Measurements from ENCODE around the gene PDK1.
"Not testable (repeated sequence)": the region's sequence is repeated elsewhere in the genome, so short reads cannot be mapped to it uniquely, and the experiment has no call there.

The PDK1 gene

DNA sequence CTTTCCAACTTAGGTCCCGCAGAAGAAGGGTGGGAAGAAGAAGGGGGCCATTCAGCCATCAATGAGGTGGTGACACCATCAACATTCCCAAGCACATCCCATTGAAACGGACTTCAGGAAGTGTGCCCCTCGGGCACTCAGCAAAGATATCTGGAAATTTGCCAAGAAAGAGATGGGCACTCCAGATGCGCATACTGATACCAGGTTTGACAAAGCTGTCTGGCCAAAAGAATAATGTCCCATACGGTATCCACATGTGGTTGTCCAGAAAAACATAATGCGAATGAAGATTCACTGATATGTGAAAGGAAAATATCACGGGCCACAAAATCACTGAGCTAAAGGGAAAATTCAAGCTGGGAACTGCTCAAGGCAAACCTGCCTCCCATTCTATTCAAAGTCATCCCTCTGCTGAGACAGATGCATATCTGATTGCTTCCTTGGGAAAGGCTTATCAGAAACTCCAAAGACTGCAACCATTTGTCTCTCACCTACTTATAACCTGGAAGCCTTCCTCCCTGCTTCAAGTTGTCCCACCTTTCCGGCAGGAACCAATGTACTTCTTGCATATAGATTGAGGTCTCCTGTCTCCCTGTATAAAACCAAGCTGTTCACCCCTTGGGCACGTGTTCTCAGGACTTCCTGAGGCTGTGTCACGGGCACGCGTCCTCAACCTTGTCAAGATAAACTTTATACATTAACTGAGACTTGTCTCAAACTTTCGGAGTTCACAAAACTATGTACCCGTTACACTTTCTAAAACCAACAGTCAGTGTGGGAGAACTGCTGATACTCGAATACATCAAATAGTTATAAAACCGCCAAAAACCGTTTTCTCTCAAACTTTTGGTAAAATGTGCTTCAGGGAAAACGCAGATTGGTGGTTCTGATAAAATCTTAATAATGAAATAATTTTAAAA, 1.3 kb upstream of the PDK1 start:
- peak; percentile 23 for DNase-seq

DNA sequence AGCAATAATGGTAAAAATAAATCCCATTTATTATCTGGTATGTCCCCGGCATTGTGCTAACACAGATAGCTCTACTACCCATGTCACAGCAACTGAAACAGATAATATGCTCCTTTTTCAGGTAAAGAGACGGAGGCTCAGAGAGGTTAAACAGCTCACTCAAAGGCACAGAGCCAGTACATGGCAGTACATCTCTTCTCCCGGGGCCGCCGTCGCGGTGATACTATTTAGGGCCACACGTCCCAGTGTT, 693 bp upstream of the PDK1 start:
- DNase-seq = no peak

DNA sequence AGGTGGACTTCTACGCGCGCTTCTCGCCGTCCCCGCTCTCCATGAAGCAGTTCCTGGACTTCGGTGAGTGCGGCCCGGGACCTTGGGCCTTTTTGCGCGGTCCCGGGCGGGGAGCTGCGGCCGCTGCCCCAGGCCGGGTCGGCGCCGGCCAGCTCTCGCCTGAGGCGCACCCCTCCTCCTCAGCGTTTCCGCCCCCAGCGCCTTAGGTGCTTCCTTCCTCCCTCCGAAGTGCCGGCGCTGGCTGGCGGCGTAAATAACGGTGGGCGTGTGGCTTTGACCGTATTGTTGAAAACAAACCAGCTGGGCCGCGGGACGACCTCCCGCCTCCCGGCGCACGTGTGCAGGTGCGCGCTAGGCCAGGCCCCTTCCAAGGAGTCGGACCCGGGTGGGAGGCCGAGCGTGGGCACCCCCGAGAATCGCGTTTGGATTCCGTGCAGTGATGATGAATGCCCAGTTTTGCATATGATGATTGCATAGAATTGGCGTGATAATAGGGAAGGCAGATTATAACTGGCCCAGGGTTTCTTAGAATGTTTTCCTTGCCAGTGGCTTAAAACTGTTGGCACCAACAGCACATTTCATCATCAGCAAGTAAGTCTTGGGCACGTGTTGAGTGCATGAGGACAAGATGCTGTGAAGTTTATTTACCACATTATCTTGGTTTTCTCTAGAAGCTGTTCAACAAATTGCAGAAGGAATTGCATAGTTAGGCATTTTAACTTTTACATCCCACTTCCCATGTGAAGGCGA, 569 bp downstream of the PDK1 start:
- peak; percentile 90 for DNase-seq

DNA sequence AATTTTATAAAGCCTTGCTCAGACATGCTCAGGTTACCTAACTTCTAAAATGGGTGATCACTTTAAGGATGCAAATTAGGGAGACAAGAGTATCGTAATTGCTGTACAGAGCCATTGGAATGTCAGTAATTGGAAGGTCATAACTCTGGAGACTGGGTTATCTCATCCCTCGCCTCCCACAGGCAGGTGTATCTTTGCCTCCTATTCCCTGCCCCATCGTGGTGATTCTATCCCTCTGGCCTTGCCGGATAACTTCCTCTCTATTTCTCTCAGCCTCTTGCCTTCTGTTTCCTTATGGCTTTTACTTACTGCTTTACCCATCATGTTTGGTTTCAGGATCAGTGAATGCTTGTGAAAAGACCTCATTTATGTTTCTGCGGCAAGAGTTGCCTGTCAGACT, 2.5 kb downstream of the PDK1 start:
- no peak for DNase-seq

DNA sequence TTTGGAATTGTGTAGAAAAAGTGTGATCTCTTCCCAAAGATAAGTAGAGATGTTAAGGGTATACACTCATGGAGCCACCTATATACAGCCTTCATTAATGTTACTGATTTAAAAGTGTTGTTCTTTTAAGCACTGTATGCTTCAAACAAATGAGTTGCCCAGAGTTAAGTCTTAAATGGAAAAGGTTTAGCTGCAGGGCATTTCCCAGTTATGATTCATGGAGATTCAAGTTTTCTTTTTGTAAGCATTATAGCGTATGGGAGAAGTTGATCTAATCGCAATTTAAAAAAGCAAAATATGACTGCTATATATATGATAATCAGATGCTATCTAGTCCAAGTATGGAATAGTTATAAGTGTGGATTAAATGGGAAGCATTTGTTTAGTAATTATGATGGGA, 4.8 kb downstream of the PDK1 start:
- no peak for DNase-seq

DNA sequence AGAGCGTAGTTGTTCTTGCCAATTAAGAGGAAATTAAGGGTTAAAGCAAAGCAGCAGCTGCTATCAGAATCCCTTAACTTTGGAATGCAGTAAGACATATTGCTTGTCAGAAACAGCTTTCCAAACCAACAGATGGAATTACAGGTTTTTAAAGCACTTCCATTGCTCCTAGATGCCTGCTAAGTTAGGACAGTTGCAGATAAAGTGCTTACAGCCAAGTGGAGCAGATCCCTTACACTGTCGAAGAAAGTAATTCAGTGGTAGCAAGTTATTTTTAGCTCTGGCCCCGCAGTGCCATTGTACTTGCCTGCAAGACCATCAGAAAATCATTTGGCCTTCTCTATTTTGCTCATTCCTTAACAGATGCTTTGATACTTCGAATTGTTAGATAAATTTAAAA, 5.4 kb downstream of the PDK1 start:
- DNase-seq = peak; percentile 20

DNA sequence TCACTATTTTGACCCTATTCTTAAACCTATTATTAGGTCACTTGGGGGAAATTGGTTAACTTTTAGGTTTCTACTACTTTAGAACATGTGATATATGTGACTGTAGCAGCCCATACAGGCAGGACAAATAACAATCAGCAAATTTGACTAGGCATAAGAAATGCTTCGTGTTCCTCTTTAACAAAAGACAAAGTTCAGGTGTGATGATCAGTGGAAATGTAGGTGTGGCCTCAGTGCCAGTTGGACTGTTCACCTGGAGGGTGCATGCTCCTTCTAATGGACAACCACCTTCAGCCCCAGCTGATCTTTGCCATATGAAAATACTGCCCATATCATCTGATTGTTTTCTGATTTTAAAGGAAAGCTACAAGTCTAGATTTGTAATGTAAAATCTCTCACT, 6.4 kb downstream of the PDK1 start:
- no peak for DNase-seq

DNA sequence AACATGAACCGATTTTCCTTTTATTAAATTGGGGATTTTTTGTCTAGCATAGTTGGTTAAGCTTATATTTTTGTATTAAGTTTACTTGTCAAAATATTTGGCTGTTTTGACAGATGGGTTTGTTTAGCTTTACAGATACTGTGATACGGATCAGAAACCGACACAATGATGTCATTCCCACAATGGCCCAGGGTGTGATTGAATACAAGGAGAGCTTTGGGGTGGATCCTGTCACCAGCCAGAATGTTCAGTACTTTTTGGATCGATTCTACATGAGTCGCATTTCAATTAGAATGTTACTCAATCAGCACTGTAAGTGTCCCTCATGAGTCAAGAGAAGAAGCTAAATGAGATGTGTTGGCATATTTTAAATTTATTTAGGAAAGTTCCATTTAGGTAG, 8.5 kb downstream of the PDK1 start:
- DNase-seq = no peak

DNA sequence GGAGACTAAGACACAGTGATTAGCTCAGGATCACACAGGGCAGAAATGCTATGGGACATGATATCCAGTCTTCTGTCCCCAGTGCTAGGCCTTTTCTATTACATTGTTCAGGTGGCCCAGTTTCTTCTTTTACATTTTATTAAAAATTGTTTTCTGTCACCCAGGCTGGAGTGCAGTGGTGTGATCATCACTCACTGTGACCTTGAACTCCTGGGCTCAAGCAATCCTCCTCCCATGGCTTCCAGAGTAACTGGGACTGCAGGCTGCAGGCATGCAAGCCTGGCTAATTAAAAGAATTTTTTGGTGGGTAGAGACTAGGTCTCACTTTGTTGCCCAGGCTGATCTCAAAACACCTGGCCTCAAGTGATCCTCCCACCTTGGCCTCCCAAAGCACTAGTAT, 15.4 kb downstream of the PDK1 start:
- no peak for DNase-seq

DNA sequence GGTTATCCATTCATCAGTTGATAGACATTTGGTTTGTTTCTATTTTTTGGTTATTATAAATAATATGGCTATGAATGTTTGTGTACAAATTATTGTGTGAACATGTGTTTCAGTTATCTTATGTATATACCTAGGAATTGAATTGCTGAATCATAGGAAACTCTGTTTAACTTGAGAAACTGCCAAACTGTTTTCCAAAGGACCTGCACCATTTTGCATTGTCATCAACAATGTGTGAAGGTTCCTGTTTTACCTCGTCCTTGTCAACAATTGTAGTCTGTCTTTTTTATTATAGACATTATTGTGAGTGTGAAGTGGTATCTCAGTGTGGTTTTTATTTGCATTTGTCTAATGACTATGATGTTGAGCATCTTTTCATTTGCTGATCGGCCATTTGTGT, 17.1 kb downstream of the PDK1 start:
- DNase-seq = no peak

DNA sequence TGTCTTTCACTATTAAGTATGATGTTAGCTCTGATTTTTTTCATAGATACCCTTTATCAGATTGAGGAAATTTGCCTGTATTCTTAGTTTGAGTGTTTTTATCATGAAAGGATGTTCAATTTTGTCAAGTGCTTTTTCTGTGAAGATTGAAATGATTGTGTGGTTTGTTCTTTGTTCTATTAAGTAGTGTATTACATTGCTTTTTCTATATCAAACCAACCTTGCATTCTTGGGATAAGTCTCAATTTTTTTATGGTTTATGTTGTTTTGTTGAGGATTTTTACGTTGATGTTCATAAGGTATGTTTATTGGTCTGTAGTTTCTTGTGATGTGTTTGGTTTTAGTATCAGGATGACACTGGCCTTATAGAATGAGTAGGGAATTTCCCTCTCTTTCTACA, 19.1 kb downstream of the PDK1 start:
- no peak for DNase-seq

DNA sequence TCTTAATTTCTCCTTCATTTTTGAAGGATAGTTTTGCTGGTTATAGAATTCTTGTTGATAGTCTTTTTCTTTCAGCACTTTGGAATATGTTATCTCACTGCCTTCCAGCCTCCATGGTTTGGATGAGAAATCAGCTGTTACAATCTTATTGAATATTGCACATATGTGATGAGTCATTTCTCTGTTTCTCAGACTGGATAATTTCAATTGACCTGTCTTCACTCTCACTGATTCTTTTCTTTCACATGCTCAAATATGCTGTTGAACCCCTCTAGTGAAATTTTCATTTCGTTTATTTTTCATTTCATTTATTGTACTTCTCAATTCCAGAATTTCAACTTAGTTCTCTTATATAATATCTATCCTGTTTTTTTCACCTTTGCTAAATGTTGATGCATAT, 22.2 kb downstream of the PDK1 start:
- DNase-seq = no peak

DNA sequence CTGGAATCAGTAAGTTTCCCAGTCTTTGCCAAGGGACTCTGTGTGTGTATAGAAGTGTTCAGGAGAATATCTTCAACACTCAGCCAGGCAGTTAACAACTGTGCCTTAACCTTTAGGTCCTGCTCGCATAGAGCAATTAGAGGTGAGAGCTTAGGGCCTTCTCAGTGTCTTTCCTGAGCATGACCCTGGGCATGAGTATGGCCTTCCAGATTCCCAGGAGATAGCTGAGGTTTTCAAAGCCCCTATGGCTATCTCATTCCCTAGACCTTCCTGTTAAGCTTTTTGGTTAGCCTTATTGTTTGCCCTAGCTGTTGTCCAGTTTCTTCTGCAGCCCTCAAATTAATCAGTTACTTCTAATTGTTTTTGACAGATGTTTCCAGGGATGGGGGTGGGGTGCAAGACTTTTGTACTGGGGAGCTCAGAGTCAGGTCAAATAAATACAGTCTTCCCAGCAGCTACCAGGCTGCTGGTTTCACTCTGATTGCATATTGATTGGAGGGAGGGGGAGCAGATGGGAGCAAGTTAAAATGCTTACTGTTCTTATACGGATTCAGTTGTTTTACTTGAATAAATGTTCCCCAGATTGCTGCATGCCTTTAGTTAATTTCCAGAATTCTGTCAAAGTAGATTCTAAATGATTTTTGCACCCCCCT, 23.1 kb downstream of the PDK1 start:
- DNase-seq = no peak

DNA sequence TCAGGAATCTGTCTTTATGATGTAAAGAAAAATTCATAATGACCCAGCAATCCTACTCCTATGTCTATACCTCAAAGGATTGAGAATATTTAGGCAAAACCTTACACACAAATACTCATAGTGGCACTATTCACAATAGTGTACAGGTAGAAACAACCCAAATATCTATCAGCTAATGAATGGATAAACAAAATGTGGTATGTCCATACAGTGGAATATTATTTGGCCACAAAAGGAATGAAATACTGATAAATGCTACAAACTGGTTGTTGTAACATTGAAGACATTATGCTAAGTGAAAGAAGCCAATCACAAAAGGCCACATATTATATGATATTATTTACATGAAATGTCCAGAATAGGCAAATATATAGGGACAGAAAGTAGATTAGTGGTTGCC, 24.7 kb downstream of the PDK1 start:
- no peak for DNase-seq

DNA sequence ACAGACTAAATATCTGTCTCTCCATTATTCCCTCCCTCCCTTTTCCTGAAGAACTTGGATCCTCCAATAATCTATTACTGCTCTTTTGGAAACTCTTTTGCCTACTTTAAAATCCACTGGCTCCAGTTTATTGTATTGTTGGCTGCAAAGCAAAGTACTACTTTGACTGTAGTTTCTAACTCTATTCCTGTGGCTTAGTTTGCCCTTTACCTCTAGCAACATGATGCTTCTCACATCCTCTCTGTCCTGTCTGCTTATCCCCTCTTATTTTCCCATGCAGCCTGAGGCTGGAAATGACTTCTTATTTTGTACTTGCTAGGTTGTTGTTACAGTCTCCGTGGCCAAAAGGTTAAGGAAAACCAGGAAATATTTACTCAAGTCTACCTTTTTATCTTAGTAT, 26.8 kb downstream of the PDK1 start:
- DNase-seq = no peak

DNA sequence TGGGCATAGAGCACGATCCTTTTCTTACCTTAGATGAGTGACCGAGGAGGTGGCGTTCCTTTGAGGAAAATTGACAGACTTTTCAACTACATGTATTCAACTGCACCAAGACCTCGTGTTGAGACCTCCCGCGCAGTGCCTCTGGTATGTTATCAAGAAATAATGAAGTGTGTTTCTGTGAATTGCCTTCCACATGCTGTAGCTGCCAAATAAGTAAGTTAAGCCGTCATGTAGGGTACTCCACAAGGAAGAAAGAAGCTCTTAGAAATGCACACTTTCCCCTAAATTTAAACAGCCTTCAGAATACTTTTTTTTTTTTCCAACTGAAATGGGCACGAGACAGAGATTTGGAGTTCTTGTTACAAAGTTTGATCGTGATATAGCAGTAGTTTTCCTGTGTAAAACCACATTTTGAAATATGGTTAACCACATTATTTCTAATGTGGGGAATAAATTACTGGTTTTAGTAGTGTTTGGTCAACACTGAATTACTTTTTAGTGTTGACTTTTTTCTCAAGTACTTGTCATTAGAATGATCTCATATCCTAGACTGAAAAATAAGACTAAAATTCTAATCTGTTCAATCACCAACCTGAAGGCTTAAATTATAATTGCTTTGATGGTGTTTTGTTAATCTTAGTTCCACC, 30.5 kb downstream of the PDK1 start:
- DNase-seq = no peak

DNA sequence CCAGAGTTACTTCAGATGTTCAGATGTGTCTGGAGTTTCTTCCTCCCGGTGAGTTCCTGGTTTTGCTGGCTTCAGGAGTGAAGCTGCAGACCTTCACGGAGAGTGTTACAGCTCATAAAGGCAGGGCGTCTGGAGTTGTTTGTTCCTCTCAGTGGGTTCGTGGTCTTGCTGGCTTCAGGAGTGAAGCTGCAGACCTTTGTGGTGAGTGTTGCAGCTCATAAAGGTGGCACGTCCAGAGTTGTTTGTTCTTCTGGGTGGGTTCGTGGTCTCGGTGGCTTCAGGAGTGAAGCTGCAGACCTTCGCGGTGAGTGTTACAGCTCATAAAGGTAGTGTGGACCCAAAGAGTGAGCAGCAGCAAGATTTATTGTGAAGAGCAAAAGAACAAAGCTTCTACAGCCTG, 31.3 kb downstream of the PDK1 start:
- not testable (repeated sequence) for DNase-seq

DNA sequence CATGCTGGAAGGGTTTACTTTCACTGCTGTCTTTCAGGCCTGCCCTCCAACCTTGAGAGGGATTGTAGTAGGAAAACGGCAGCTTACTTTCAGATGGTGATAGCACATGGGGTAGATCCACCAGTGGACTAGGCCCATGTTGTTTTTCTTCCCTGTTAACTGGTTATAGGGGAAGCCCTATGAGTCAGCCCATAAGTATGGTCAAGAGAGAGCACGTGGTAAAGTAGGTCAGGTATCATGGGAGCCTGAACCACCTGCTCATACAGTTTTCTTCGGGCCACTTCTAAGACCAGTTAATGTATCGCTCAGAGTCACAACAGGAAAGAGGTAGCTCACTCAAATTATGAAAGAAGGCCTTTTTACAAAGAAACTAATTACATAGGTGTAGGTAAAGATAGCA, 33.0 kb downstream of the PDK1 start:
- no peak for DNase-seq

DNA sequence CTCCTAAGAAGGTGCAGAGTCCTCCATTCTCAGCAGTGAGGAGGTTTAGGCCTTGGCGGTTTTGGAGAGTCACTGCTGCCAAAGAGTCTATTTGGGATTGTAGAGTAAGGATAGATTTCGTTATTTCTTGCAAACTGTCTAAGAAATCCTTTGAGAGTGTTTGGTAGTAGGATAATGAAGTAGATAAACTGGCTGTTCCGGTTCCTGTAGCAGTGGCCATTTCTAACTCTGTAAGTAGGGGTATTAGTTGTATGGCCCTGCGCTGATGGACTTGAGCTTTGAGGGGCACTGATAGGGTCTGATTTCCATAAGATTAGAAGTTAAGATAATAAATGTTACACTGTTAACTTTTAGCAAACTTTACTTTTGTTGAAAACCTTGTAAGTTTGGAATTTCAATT, 35.5 kb downstream of the PDK1 start:
- DNase-seq = not testable (repeated sequence)

DNA sequence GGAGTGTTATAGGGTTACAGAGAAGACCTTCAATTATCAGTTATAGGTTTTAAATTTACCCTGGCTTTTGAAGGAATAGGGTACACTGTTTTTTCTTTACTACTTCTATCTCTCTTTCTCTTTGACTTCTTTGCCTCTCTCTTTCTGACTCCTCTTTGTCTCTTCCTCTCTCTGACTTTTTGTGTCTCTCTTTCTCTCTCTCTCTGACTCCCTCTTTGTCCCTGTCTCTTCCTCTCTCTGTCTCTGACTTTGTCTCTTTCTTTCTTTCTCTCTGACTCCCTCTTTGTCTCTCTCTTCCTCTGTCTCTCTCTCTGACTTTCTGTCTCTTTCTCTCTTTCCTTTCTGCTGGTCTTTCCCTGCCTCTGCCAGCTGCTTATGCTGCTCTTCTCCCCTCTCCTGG, 36.3 kb downstream of the PDK1 start:
- not testable (repeated sequence) for DNase-seq

DNA sequence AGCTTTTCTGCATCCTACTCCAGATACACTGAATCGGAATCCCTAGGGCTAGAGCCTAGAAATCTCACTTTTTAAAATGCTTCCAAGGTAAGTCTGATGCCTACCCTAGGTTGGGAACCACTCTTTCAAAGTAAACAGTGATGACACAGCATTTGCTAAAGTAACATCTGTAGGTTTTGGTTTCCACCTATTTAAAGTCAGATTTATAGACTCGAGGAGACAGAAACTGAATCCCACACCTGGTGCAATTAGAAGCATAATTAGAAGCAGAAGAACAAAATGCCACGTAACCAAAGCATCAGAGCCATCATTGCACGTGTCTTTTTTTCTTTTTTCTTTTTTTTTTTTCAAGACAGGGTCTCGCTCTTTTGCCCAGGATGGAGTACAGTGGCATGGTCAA, 40.9 kb downstream of the PDK1 start:
- DNase-seq = no peak

DNA sequence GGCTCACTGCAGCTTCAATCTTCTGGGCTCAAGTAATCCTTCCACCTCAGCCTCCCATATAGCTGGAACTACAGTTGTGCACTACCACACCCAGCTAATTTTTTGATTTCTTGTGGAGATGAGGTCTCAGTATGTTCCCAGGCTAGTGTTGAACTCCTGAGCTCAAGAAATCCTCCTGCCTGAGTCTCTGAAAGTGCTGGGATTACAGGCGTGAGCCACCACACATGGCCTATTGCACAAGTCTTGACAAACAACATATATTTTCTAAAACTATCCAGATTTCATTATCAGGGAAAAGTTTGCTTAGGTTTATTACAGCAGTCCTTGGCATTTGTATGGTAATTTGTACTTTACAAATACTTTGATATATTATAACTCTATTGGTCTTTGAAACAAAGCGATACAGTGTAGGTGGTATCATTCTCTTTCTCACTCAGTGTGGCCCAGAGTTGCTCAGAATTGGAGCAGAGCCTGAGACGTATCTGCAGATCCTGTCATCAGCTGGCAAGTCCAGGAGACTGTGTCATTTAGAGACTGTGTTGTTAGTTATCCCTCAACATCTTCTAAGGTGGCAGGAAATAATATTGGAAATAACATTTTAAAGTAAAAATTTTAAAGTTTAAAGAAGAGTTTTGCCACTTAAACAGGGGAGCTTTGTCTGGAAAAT, 41.4 kb downstream of the PDK1 start:
- no peak for DNase-seq

DNA sequence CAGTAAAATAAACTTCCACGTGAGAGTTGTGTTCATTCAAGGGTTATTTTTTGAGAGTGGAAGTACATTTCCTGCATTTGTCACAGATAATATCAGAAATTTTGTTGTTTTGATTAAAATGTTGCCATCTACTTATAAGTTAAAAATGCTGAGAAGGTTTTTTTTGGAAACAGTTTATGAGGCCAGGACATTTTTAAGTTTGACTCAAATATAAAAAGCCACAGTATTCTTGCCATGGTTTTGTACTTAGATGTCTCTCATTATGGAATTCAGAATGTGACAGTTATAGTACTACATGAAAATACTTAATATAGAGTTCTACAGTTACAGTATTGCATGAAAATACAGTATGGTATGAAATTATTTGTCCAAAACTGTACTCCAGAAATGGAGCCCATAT, 44.1 kb downstream of the PDK1 start:
- no peak for DNase-seq

All from NCI-H82 (cell line).